GM12865 (cell line): ENCODE measurements around the gene SCNN1G.

Experiments used
- DNase-seq: peaks from one replicate; pipeline ENCODE4 v3.0.0; 2010; ENCODE audit warnings: low read depth
- H3K4me3 ChIP-seq: 2 replicates; pipeline ENCODE4 v1.5.1; 2011; ENCODE audit warnings: mild to moderate bottlenecking, low read depth, low read length, control low read depth
- TF ChIP-seq, protein P1 (sequence below): IDR thresholded peaks from 2 replicates; pipeline ENCODE4 v1.5.1; 2011; ENCODE audit warnings: low read length, control low read depth, low read depth, inconsistent platforms; ENCODE audit not compliant: insufficient read depth; ENCODE audit errors: missing control alignments

Gene SCNN1G

DNA sequence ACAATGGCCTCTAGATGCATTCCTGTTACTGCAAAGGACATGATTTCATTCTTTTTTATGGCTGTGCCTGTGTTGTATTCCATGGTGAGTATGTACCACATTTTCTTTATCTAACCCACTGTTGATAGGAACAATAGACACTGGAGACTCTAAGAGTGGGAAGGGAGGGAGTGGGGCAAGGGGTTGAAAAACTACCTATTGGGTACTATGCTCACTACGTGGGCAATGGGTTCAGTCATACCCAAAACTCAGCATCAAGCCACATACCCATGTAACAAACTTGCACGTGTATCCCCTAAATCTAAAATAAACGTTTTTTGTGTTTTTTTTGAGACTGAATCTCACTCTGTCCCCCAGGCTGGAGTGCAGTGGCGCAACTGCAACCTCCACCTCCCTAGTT lies 72.5 kb downstream of the SCNN1G start:
- TF ChIP-seq, protein P1, sequence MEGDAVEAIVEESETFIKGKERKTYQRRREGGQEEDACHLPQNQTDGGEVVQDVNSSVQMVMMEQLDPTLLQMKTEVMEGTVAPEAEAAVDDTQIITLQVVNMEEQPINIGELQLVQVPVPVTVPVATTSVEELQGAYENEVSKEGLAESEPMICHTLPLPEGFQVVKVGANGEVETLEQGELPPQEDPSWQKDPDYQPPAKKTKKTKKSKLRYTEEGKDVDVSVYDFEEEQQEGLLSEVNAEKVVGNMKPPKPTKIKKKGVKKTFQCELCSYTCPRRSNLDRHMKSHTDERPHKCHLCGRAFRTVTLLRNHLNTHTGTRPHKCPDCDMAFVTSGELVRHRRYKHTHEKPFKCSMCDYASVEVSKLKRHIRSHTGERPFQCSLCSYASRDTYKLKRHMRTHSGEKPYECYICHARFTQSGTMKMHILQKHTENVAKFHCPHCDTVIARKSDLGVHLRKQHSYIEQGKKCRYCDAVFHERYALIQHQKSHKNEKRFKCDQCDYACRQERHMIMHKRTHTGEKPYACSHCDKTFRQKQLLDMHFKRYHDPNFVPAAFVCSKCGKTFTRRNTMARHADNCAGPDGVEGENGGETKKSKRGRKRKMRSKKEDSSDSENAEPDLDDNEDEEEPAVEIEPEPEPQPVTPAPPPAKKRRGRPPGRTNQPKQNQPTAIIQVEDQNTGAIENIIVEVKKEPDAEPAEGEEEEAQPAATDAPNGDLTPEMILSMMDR: no peak

DNA sequence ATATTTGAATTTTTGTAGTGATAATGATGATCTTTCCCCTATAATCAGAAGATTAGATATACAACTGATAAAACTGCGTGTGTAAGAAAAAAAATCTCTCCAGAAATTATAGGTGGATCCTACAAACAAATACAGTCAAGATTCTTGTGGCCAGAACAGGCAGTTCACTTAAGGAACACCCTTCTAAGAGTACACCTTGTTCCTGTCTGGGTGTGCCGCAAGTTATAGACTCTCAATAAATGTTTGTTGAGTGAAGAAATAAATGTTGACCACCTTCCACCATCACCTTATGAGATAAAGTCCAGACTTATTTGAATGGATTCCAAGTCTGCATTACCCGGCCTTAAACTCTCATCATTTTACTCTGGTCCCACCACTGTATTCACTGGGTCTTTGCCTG lies 73.9 kb downstream of the SCNN1G start:
- H3K4me3 ChIP-seq: no peak overlapping the region
- TF ChIP-seq, protein P1: no peak
- no peak for DNase-seq

More for the DNA sequence above, 72.5 kb downstream of the SCNN1G start:
- no peak overlapping the region for H3K4me3 ChIP-seq
- no peak for DNase-seq

DNA sequence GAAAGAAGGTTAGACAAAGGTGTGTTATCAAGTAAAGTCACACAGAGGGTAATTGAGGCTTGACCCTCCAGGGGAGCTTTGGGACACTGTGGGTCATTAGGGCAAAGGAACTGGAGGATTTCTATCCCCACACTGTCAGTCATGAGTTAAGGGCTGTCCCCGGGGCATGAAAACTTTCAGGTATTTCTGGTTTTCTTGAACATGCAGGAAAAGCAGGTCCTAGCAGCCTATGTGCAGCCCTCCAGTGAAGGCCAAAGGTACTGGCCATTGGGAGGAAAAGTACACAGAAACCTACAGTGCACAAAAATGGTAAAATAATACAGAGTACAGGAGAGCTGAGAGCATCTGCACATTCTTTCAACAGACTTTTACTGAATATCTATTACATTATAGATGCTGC lies 75.1 kb downstream of the SCNN1G start:
- DNase-seq: no peak
- TF ChIP-seq, protein P1: no peak
- no peak overlapping the region for H3K4me3 ChIP-seq

DNA sequence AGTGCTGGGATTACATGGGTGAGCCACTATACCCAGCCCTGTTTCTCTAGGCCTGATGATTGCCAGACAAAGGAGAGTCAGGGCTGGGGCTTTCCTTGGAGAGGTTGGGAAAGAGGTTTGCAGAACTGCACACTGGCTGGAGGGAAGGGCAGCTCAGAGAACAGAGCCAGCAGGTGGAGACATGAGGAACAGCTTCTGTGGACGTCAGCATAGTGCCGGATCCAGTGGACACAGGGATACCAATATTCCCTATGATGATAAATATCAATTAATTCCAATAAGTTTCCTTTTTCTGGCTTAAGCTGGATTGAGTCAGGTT lies 76.3 kb downstream of the SCNN1G start:
- DNase-seq: no peak
- H3K4me3 ChIP-seq: no peak overlapping the region
- TF ChIP-seq, protein P1: no peak
